PFSK-1 (cell line): ENCODE results near the gene CCDC61.

Experiments
- FOXP2 ChIP-seq: optimal IDR thresholded peaks from 2 replicates; pipeline ENCODE3; 2011; ENCODE audit warnings: borderline replicate concordance, control low read depth, inconsistent platforms; ENCODE audit not compliant: insufficient read depth; ENCODE audit errors: extremely low read length, extremely low read depth
- POLR2AphosphoS5 ChIP-seq: IDR thresholded peaks from 2 replicates; pipeline ENCODE4 v1.6.1; 2012; ENCODE audit warnings: low read depth, mild to moderate bottlenecking, control low read depth, low read length, moderate library complexity
- SIN3A ChIP-seq: IDR thresholded peaks from 2 replicates; pipeline ENCODE4 v1.6.1; 2012; ENCODE audit warnings: mild to moderate bottlenecking, low read length, moderate library complexity, borderline replicate concordance; ENCODE audit not compliant: insufficient read depth
- TAF1 ChIP-seq: IDR thresholded peaks from 2 replicates; pipeline ENCODE4 v1.6.1; 2012; ENCODE audit warnings: low read length, control low read depth, borderline replicate concordance; ENCODE audit not compliant: insufficient read depth
- TF ChIP-seq, protein P1 (sequence below), 2 experiments: IDR thresholded peaks; 2 replicates each; pipeline versions ENCODE4 v1.6.1 to v1.8.0; 2011 to 2012; ENCODE audit warnings: low read depth in 2 of 2, low read length in 2 of 2, control low read depth in 1 of 2, inconsistent platforms in 1 of 2, mild to moderate bottlenecking in 1 of 2, moderate library complexity in 1 of 2; ENCODE audit not compliant: insufficient read depth in 1 of 2

Gene CCDC61

DNA sequence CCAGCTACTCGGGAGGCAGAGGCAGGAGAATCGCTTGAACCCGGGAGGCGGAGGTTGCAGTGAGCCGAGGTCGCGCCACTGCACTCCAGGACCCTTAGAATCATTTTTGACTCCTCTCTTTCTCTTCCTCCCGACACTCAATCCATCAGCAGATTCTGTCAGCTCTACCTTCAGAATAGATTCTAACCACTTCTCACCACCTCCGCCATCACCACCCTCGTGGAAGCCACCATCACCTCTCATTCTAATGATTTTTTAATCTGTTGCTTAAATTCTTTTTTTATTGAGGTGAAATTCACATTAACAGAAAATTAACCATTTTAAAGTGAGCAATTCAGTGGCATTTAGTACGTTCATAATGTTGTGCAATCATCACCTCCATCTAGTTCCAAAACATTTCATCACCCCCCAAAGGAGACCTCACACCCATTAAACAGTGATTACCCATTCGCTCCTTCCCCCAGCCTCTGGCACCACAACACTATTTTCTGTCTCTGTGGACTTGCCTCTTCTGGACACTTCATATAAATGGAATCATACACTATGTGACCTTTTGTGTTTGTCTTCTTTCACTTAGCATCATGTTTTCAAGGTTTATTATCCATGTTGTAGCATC lies 5.0 kb upstream of the CCDC61 start:
- no peak for TF ChIP-seq SIN3A
- TF ChIP-seq POLR2AphosphoS5, result no peak

DNA sequence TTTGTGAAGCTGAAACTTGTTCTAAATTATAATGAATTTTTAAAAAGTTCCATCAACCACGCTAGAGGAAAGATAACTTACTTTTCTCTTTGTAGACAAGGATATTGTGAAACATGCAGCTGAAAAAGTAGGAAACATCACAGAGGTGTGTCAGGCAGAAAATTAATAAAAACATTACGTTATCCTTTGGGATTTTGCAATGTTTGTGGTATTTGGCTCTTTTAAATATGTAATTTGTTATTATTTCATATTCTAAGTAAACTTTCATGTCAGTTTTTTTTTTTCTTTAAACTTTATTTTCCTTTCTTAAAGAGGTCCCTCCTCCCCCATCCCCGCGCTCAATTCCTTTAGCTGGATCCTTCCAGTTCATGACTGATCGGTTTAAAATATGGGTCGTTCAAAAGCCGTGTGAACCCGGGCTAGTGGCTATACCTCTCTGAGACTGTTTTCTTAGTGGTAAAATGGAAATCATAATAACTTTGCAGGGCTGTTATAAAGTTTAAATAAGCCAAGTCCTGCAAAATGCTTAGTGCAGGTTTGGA lies 740 bp upstream of the CCDC61 start:
- TF ChIP-seq FOXP2 (no peak), SIN3A (no peak), POLR2AphosphoS5 (no peak; the same call in 1 of the 2 replicates), TAF1 (no peak)
- TF ChIP-seq, protein P1, sequence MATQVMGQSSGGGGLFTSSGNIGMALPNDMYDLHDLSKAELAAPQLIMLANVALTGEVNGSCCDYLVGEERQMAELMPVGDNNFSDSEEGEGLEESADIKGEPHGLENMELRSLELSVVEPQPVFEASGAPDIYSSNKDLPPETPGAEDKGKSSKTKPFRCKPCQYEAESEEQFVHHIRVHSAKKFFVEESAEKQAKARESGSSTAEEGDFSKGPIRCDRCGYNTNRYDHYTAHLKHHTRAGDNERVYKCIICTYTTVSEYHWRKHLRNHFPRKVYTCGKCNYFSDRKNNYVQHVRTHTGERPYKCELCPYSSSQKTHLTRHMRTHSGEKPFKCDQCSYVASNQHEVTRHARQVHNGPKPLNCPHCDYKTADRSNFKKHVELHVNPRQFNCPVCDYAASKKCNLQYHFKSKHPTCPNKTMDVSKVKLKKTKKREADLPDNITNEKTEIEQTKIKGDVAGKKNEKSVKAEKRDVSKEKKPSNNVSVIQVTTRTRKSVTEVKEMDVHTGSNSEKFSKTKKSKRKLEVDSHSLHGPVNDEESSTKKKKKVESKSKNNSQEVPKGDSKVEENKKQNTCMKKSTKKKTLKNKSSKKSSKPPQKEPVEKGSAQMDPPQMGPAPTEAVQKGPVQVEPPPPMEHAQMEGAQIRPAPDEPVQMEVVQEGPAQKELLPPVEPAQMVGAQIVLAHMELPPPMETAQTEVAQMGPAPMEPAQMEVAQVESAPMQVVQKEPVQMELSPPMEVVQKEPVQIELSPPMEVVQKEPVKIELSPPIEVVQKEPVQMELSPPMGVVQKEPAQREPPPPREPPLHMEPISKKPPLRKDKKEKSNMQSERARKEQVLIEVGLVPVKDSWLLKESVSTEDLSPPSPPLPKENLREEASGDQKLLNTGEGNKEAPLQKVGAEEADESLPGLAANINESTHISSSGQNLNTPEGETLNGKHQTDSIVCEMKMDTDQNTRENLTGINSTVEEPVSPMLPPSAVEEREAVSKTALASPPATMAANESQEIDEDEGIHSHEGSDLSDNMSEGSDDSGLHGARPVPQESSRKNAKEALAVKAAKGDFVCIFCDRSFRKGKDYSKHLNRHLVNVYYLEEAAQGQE (IDR thresholded peaks at IDR 0.05; ENCODE audit: insufficient read depth in 1 of 2, low read depth in 2 of 2, low read length in 2 of 2), result no peak

DNA sequence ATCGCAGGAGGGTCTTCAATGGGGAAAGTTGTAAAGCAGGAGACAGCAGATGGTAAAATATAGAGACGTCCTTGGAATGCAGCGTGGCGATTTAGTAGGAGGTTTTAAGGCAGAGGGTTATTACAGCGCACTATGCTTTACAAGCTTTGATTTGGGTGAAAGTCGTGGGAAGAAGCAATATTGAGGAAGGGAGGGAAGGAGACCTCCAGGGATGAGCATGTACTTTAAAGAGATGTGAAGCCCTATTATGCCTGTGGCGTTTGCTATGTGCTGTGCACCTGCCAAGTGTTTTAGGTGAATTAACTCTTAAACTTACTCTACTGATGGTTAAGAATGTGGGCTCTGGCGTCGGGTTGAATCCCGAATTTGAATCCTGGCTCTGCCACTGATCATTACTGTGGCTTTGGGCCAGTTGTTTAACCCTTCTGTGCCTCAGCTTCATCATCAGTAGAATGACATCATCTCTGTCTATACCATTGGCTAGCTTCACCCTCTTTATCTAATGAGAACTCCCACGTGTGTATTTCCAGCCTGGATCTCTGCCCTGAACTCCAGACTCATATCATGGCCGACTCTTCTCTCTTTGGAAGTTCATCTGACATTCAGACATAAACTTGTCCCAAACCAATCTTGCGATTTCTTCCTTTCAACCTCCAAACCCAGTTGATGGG lies 583 bp downstream of the CCDC61 start:
- TF ChIP-seq SIN3A (no peak), POLR2AphosphoS5 (no peak; the same call in 1 of the 2 replicates), TAF1 (no peak), FOXP2 (no peak)
- TF ChIP-seq, protein P1 (IDR thresholded peaks at IDR 0.05; ENCODE audit: insufficient read depth in 1 of 2, low read depth in 2 of 2, low read length in 2 of 2), result no peak

DNA sequence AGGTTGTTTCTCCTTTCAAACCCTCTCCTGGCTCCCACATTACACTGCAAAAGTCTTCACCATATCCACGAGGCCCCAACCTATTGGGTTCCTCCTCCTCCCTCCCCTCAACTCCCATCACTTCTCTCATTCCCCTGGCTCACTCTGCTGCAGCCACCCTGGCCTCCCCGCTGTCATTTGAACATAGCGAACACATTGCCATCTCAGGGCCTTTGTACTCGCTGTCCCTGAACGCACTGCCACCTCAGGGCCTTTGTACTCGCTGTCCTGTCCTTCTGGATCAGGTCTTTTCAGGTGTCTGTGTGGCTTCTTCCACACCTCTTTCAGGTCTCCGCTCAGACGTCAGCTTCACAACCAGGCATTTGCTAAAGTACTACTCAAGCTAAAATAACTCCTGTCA lies 1.7 kb downstream of the CCDC61 start:
- TF ChIP-seq TAF1 (no peak), POLR2AphosphoS5 (no peak), SIN3A (no peak), FOXP2 (no peak)
- TF ChIP-seq, protein P1 (IDR thresholded peaks at IDR 0.05; ENCODE audit: insufficient read depth in 1 of 2, low read depth in 2 of 2, low read length in 2 of 2), result no peak

DNA sequence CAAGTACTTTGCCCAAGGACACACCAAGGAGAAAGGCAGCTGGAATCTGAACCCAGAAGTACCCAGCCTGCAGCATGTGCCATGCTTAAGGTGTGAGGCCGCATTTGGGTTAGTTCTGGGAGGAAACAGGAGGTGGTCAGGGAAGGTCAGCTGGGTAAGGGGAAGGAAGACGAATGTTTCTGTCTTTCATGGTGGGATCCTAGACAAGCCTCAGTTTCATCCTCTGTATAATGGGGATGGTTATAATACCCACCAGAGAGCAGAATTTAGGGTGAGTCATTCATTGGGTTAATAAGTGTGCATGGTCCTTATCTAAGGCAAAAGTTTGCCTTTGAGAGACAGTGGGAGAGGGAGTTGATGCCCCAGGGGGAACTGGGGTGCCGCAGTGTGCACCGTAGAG lies 3.6 kb downstream of the CCDC61 start:
- TF ChIP-seq POLR2AphosphoS5 (no peak), TAF1 (no peak), FOXP2 (no peak), SIN3A (no peak)
- TF ChIP-seq, protein P1 (IDR thresholded peaks at IDR 0.05; ENCODE audit: insufficient read depth in 1 of 2, low read depth in 2 of 2, low read length in 2 of 2), result no peak
